ENCODE results near the gene MAML2. TPM values are rescaled to one million over a fixed set of nuclear protein-coding genes. Genes with fewer than 3 reads are reported as not detected.
A peak's percentile ranks its signal among the peaks of the same experiment; 100 is the strongest.

Gene MAML2
- polyA plus RNA-seq, 1 of the 3 experiments (the other 2 are of a cell fraction), result 20.1 TPM

GRCh38 chr11:96241331-96241841, 101.6 kb downstream of the MAML2 start:
- H2AFZ ChIP-seq (ENCODE audit: low read depth), result no peak overlapping the region
- H3K9me3 ChIP-seq, result no peaks in the 10 kb centered on the region
- peak overlapping the region; percentile 83 to 92; a peak in 3 of 4 replicates for H3K27ac ChIP-seq (ENCODE audit: low read depth in 2 of 2, low read length in 1 of 2)
- DNase-seq, result no peak
- CTCF ChIA-PET, result interaction anchor here (0.6 kb wide), 1 partner anchor 99 kb away, joined by 3 read pairs; no protein-coding TSS in a partner anchor
- H3F3A ChIP-seq (replicated peaks; ENCODE audit: insufficient read depth), result peaks cover 38% of the 10 kb centered on the region
- POLR2A ChIA-PET, result no interaction called here
- no peak overlapping the region for H3K9ac ChIP-seq
- no peak overlapping the region for H3K4me2 ChIP-seq
- 91% methylated on average over 5 of the region's 5 CpGs for WGBS (ENCODE audit: low lambda C conversion rate)
- no peak for TF ChIP-seq MEF2A (IDR thresholded peaks at IDR 0.05; ENCODE audit: borderline replicate concordance, low read depth)
- TF ChIP-seq IRF3 (IDR thresholded peaks at IDR 0.05; ENCODE audit: low read depth, low read length), result no peak
- TF ChIP-seq GABPA (IDR thresholded peaks at IDR 0.05; ENCODE audit: low read depth), result no peak
- no peak for TF ChIP-seq NRF1 (IDR thresholded peaks at IDR 0.05; ENCODE audit: low read depth, low read length)
- TF ChIP-seq CTCF (IDR thresholded peaks at IDR 0.05), result peak; percentile 39
- no peak for TF ChIP-seq USF2 (IDR thresholded peaks at IDR 0.05; ENCODE audit: borderline replicate concordance, low read depth, low read length)
- TF ChIP-seq RFX5 (IDR thresholded peaks at IDR 0.05; ENCODE audit: low read length), result no peak
- H3K4me1 ChIP-seq (ENCODE audit: control insufficient read depth in 1 of 2, insufficient read depth in 2 of 2, low read depth in 1 of 2, low read length in 1 of 2), result peaks cover 17 to 57% of the 10 kb centered on the region in 2 experiments; a peak in 3 of 4 replicates
- H3K79me2 ChIP-seq (ENCODE audit: insufficient read depth), result peaks cover 86% of the 10 kb centered on the region
- no peaks in the 10 kb centered on the region for H3K9me2 ChIP-seq
- H4K20me1 ChIP-seq (ENCODE audit: insufficient read depth), result no peaks in the 10 kb centered on the region; the same call in 1 of the 2 replicates
- no peaks in the 10 kb centered on the region for H3K36me3 ChIP-seq (replicated peaks in 1 of 2; ENCODE audit: control insufficient read depth in 1 of 2, insufficient read depth in 2 of 2, low read length in 1 of 2)
- H3K4me3 ChIP-seq (ENCODE audit: low read depth in 2 of 2, low read length in 1 of 2), result no peak overlapping the region
- H3K27me3 ChIP-seq (ENCODE audit: insufficient read depth), result no peaks in the 10 kb centered on the region

GRCh38 chr11:96238563-96239135, 104.3 kb downstream of the MAML2 start:
- 97% methylated on average over 2 of the region's 2 CpGs for WGBS (ENCODE audit: low lambda C conversion rate)
- H3K9ac ChIP-seq, result no peak overlapping the region
- H3K4me3 ChIP-seq (ENCODE audit: low read depth in 2 of 2, low read length in 1 of 2), result no peak overlapping the region
- 0 out of 2 replicates have a peak overlapping the region, but pooled peaks have one; percentile 21 for H3K4me2 ChIP-seq
- peaks cover 34% of the 10 kb centered on the region for H3F3A ChIP-seq (replicated peaks; ENCODE audit: insufficient read depth)
- ChIA-PET CTCF (interaction anchor here (1.4 to 1.6 kb wide), 3 partner anchors 9 to 104 kb away, joined by 4 to 5 read pairs (median 4); partner anchors contain the start of gene MAML2), POLR2A (no interaction called here)
- no peaks in the 10 kb centered on the region; the same call in 1 of the 2 replicates for H4K20me1 ChIP-seq (ENCODE audit: insufficient read depth)
- H3K9me2 ChIP-seq, result no peaks in the 10 kb centered on the region
- no peaks in the 10 kb centered on the region for H3K9me3 ChIP-seq
- peaks cover 17 to 69% of the 10 kb centered on the region in 2 experiments; a peak in 3 of 4 replicates for H3K4me1 ChIP-seq (ENCODE audit: control insufficient read depth in 1 of 2, insufficient read depth in 2 of 2, low read depth in 1 of 2, low read length in 1 of 2)
- peaks cover 86% of the 10 kb centered on the region for H3K79me2 ChIP-seq (ENCODE audit: insufficient read depth)
- H2AFZ ChIP-seq (ENCODE audit: low read depth), result no peak overlapping the region
- no peaks in the 10 kb centered on the region for H3K27me3 ChIP-seq (ENCODE audit: insufficient read depth)
- no peak for TF ChIP-seq RXRA (IDR thresholded peaks at IDR 0.05; ENCODE audit: borderline replicate concordance, low read depth)
- no peak for TF ChIP-seq IRF3 (IDR thresholded peaks at IDR 0.05; ENCODE audit: low read depth, low read length)
- peak overlapping the region; percentile 15 to 76; a peak in 3 of 4 replicates for H3K27ac ChIP-seq (ENCODE audit: low read depth in 2 of 2, low read length in 1 of 2)
- H3K36me3 ChIP-seq (replicated peaks in 1 of 2; ENCODE audit: control insufficient read depth in 1 of 2, insufficient read depth in 2 of 2, low read length in 1 of 2), result no peaks in the 10 kb centered on the region
- DNase-seq, result no peak

All from SK-N-SH (cell line).